Gastrocnemius medialis (tissue), 4 donors: Measurements from ENCODE around the gene OR4D2. TPM values are rescaled to one million over a fixed set of nuclear protein-coding genes. Genes with fewer than 3 reads are reported as not detected.
"Not testable (repeated sequence)": the region's sequence is repeated elsewhere in the genome, so short reads cannot be mapped to it uniquely, and the experiment has no call there.

ENCODE experiments used
- ATAC-seq, 2 donors: fragments of 150-250 bp; one replicate each; pipeline ENCODE4 v1.9.1; 2016
- DNase-seq, 2 donors: peaks; one replicate each; pipeline ENCODE4 v3.0.0-alpha.2; 2019
- H3K27ac ChIP-seq, 4 donors: fragments of 200-600 bp; sonication (generic); 1 replicate in 1 of 4; 2 replicates in 3 of 4; pipeline ENCODE4 v1.5.1; 2016 to 2018; ENCODE audit warnings: mild to moderate bottlenecking in 2 of 4, moderate library complexity in 1 of 4
- H3K27me3 ChIP-seq, 3 donors: fragments of 200-600 bp; sonication (generic) in 2 of 3; 1 replicate in 1 of 3; 2 replicates in 2 of 3; pipeline versions ENCODE4 v1.5.1 to v1.6.0; 2016 to 2019; ENCODE audit warnings: mild to moderate bottlenecking in 1 of 3, moderate library complexity in 1 of 3
- H3K36me3 ChIP-seq, 2 donors: fragments of 200-600 bp; sonication (generic) in 1 of 2; one replicate each; pipeline ENCODE4 v1.5.1; 2017 to 2018
- H3K4me1 ChIP-seq, 2 donors: fragments of 200-600 bp; sonication (generic) in 1 of 2; one replicate each; pipeline ENCODE4 v1.5.1; 2016 to 2017; ENCODE audit warnings: mild to moderate bottlenecking in 2 of 2
- H3K4me3 ChIP-seq, 4 donors: fragments of 200-600 bp; sonication (generic) in 3 of 4; 1 replicate in 1 of 4; 2 replicates in 3 of 4; pipeline ENCODE4 v1.5.1; 2016 to 2019; ENCODE audit warnings: mild to moderate bottlenecking in 2 of 4
- H3K9me3 ChIP-seq, 3 donors: fragments of 200-600 bp; sonication (generic) in 2 of 3; 1 replicate in 1 of 3; 2 replicates in 2 of 3; pipeline ENCODE4 v1.5.1; 2016 to 2019
- POLR2A ChIP-seq, 2 donors: fragments of 450-650 bp; IDR thresholded peaks; one replicate each; pipeline ENCODE4 v1.6.1; 2017; ENCODE audit warnings: antibody characterized with exemption in 2 of 2, mild to moderate bottlenecking in 2 of 2, moderate library complexity in 2 of 2
- in situ Hi-C, 4 donors: fragments of 200-750 bp; cut with MboI; loops; one replicate each; pipeline versions ENCODE4 v1.15.0 to v1.8.0; 2017; ENCODE audit warnings: low sequenced_read_pairs in 4 of 4
- intact Hi-C: fragments of 100-400 bp; cut with DNase I; formaldehyde crosslinking; loops from one replicate; pipeline ENCODE4 v1.15.1; 2023; ENCODE audit warnings: low total_unique reads
- total RNA-seq, 4 donors: library from RNA; depleted of rRNA; stranded (reverse); fragments of >200 nt; gene quantifications; one replicate each; pipeline versions ENCODE4 v1.1.0 to v1.2.3, GENCODE V29; 2016
- TF ChIP-seq, protein P1 (sequence below), 5 experiments: fragments of 450-650 bp in 3 of 5; fragments of 200-600 bp in 2 of 5; sonication (generic) in 2 of 5; IDR thresholded peaks in 4 of 5; conservative IDR thresholded peaks in 1 of 5; 1 replicate in 4 of 5; 2 replicates in 1 of 5; pipeline ENCODE4 v1.5.1; 2016 to 2019; ENCODE audit warnings: antibody characterized with exemption in 5 of 5, mild to moderate bottlenecking in 3 of 5, moderate library complexity in 3 of 5

OR4D2 gene
- total RNA-seq, 4 donors from 2014 or later: not detected

DNA sequence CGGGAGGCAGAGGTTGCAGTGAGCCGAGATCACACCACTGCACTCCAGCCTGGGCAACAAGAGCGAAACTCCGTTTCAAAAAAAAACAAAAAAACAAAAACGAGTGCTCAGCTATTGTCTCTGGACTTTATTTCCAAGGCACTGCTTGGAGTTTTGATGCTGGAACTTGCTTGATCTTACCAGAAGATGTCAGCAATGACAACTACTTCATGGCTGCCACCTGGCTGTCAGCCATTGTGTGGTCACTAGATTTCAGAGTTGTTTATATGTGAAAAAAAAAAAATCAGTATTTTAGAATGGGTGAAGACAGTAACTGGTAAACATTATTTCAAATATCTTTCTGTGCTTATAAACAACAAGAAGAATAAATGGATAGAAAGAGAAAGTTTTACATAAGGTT lies 44.9 kb upstream of the OR4D2 start:
- TF ChIP-seq, protein P1, sequence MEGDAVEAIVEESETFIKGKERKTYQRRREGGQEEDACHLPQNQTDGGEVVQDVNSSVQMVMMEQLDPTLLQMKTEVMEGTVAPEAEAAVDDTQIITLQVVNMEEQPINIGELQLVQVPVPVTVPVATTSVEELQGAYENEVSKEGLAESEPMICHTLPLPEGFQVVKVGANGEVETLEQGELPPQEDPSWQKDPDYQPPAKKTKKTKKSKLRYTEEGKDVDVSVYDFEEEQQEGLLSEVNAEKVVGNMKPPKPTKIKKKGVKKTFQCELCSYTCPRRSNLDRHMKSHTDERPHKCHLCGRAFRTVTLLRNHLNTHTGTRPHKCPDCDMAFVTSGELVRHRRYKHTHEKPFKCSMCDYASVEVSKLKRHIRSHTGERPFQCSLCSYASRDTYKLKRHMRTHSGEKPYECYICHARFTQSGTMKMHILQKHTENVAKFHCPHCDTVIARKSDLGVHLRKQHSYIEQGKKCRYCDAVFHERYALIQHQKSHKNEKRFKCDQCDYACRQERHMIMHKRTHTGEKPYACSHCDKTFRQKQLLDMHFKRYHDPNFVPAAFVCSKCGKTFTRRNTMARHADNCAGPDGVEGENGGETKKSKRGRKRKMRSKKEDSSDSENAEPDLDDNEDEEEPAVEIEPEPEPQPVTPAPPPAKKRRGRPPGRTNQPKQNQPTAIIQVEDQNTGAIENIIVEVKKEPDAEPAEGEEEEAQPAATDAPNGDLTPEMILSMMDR (IDR thresholded peaks at IDR 0.05 in 4 of 5, conservative IDR thresholded peaks at IDR 0.05 in 1 of 5): no peak
- TF ChIP-seq POLR2A (IDR thresholded peaks at IDR 0.05): no peak
- in situ Hi-C loops (loop anchor here in 3 of 4 donors (25.0 kb wide), 3 partner anchors 110 to 1010 kb away; partner anchors contain the start of gene SRSF1 (in 1 of the 3)), intact Hi-C loops (no loop called here)
- Histone ChIP-seq H3K4me1 (no peaks in the 10 kb centered on the region), H3K4me3 (no peak overlapping the region), H3K36me3 (no peaks in the 10 kb centered on the region), H3K27me3 (no peaks in the 10 kb centered on the region), H3K27ac (no peak overlapping the region), H3K9me3 (no peaks in the 10 kb centered on the region)
- ATAC-seq (no peak), DNase-seq (no peak)

DNA sequence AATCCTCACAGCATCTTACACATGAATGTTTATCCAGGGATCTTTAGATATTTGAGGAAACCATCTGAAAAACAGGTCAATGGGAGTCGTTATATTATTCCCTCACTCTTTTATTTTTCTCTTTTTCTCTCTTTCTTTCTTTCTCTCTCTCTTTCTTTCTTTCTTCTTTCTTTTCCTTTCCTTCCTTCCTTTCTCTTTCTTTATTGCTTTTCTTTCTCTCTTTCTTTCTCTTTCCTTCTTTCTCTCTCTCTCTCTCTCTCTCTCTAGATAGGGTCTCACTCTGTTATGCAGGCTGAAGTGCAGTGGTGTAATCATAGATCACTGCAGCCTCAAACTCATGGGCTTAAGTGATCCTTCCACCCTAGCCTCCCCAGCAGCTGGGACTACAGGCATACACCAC lies 38.9 kb upstream of the OR4D2 start:
- Histone ChIP-seq H3K4me3 (no peak overlapping the region), H3K27ac (no peak overlapping the region), H3K4me1 (no peaks in the 10 kb centered on the region), H3K9me3 (no peaks in the 10 kb centered on the region), H3K36me3 (no peaks in the 10 kb centered on the region), H3K27me3 (peaks cover 0 to 4% (median 2%) of the 10 kb centered on the region in 3 donors)
- DNase-seq: no peak
- no peak for TF ChIP-seq POLR2A (IDR thresholded peaks at IDR 0.05)
- TF ChIP-seq, protein P1 (IDR thresholded peaks at IDR 0.05 in 4 of 5, conservative IDR thresholded peaks at IDR 0.05 in 1 of 5): no peak
- intact Hi-C loops (no loop called here), in situ Hi-C loops (no loop called here)
- no peak for ATAC-seq

DNA sequence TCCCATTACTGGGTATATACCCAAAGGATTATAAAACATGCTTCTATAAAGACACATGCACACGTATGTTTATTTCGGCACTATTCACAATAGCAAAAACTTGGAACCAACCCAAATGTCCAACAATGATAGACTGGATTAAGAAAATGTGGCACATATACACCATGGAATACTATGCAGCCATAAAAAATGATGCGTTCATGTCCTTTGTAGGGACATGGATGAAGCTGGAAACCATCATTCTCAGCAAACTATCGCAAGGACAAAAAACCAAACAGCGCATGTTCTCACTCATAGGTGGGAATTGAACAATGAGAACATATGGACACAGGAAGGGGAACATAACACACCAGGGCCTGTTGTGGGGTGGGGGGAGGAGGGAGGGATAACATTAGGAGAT lies 34.1 kb upstream of the OR4D2 start:
- H3K36me3 ChIP-seq, in situ Hi-C loops, H3K27ac ChIP-seq, H3K9me3 ChIP-seq, DNase-seq, H3K4me3 ChIP-seq, ATAC-seq, H3K4me1 ChIP-seq, H3K27me3 ChIP-seq, intact Hi-C loops: not testable (repeated sequence)

DNA sequence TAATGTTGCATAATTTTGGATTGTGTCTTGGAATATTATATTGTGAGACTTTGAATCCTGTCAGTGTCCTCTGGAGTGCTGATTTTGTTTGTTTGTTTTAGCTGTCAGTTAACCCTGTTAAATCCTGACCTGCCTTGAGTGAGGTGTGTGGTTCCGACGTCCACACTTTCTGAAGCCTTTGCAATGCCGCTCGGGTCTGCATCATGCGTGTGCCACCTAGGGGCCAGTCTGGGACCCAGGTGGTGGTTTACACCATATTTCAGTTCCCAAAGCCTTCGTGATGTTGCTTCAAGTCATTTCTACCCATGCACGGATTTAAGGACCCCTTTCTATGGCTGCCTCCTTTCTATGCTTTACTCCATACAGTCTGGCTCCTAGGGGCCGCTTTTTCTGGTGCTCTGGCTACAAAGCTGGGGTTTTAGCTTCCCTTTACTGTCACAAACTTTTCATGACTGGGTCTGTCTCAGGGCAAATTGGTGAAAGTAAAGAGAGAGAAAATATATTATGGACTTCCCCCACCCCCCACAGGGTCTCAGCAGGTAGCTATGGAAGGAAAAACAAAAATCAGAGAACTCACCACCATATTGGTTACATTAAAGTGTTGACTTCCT lies 30.0 kb upstream of the OR4D2 start:
- in situ Hi-C loops: no loop called here
- TF ChIP-seq, protein P1 (IDR thresholded peaks at IDR 0.05 in 4 of 5, conservative IDR thresholded peaks at IDR 0.05 in 1 of 5): no peak
- no peak for TF ChIP-seq POLR2A (IDR thresholded peaks at IDR 0.05)
- Histone ChIP-seq H3K27ac (no peak overlapping the region), H3K9me3 (no peaks in the 10 kb centered on the region), H3K36me3 (no peaks in the 10 kb centered on the region), H3K27me3 (peaks cover 0 to 8% (median 3%) of the 10 kb centered on the region in 3 donors), H3K4me1 (no peaks in the 10 kb centered on the region), H3K4me3 (no peak overlapping the region)
- no peak for ATAC-seq
- no peak for DNase-seq
- intact Hi-C loops: no loop called here

DNA sequence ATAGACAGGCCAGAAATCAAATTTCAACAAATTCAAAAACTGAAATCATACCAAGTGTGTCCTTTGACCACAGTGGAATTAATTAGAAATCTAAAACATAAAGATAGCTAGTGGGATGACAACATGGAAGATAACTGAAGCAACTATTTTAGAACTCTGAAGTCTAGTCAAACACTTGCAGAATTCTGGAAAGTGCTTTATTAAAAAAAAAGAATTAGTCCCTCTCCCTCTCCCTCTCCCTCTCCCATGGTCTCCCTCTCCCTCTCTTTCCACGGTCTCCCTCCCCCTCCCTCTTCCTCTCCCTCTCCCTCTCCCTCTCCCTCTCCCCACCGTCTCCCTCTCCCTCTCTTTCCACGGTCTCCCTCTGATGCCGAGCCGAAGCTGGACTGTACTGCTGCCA lies 25.3 kb upstream of the OR4D2 start:
- no peaks in the 10 kb centered on the region for H3K4me1 ChIP-seq
- in situ Hi-C loops (no loop called here), intact Hi-C loops (no loop called here)
- H3K36me3 ChIP-seq: no peaks in the 10 kb centered on the region
- peaks cover 0 to 8% (median 4%) of the 10 kb centered on the region in 3 donors for H3K27me3 ChIP-seq
- no peak overlapping the region for H3K27ac ChIP-seq
- TF ChIP-seq, protein P1 (IDR thresholded peaks at IDR 0.05 in 4 of 5, conservative IDR thresholded peaks at IDR 0.05 in 1 of 5): no peak
- no peak for TF ChIP-seq POLR2A (IDR thresholded peaks at IDR 0.05)
- no peak for DNase-seq
- peaks cover 0 to 20% (median 0%) of the 10 kb centered on the region in 3 donors for H3K9me3 ChIP-seq
- no peak for ATAC-seq
- no peak overlapping the region for H3K4me3 ChIP-seq

DNA sequence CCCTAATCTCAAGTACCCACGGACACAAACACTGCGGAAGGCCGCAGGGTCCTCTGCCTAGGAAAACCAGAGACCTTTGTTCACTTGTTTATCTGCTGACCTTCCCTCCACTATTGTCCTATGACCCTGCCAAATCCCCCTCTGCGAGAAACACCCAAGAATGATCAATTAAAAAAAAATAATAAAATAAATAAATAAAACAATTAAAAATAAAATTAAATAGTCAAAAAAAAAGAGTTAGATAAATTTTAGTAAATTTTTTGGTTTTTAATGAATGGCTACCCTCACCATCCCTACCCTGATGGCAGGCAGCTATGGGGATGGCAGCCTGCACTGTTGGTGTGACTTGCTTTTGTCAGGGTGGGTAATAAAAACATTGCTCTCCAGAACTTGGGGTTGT lies 23.4 kb upstream of the OR4D2 start:
- H3K4me1 ChIP-seq, DNase-seq, ATAC-seq, H3K36me3 ChIP-seq, in situ Hi-C loops, H3K4me3 ChIP-seq, H3K27me3 ChIP-seq, intact Hi-C loops, H3K27ac ChIP-seq: not testable (repeated sequence)
- H3K9me3 ChIP-seq: peaks cover 0 to 20% (median 0%) of the 10 kb centered on the region in 3 donors
